ENCODE results near the gene PLA2G4B.

DNA sequence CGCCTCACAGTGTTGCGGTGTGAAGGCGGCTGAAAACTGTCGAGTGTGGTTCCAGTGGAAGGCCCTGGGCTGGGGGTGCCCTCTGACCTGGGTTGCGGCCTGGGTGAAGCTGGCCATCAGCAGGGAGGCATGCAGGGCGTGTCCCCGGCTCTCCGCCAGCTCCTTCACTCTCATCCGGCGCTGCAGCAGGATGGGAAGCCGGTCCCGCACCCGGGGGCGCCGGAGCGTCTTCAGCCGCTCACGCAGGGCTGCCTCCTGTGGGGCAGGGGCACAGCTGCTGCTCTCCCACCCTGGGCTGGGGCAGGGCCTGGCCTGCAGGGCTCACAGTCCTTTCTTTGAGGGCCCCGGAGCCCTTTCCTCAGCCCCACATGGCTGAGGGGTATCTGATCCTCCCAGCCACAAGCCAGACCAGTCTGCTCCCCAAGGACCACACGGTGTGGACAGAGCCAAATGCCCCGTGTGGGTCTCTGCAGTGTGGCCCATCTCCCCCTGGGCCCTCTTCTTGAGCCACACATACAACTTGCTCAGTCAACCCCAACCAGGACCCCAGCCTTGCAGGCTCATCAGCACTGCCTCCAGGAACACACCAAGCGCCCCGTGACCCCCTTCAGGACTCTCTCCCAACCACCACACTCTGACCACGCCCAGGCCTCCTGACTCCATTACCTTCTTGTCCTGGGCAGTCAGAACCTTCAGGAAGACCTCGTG, 28.4 kb downstream of the PLA2G4B start:
- TF ChIP-seq, protein P1, sequence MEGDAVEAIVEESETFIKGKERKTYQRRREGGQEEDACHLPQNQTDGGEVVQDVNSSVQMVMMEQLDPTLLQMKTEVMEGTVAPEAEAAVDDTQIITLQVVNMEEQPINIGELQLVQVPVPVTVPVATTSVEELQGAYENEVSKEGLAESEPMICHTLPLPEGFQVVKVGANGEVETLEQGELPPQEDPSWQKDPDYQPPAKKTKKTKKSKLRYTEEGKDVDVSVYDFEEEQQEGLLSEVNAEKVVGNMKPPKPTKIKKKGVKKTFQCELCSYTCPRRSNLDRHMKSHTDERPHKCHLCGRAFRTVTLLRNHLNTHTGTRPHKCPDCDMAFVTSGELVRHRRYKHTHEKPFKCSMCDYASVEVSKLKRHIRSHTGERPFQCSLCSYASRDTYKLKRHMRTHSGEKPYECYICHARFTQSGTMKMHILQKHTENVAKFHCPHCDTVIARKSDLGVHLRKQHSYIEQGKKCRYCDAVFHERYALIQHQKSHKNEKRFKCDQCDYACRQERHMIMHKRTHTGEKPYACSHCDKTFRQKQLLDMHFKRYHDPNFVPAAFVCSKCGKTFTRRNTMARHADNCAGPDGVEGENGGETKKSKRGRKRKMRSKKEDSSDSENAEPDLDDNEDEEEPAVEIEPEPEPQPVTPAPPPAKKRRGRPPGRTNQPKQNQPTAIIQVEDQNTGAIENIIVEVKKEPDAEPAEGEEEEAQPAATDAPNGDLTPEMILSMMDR (IDR thresholded peaks at IDR 0.05) = no peak
- no peak for TF ChIP-seq POLR2A (IDR thresholded peaks at IDR 0.05)
